Urothelium cell line (cell line): Measurements from ENCODE around the gene MCM3AP.

Experiments used
- DNase-seq: peaks from one replicate; pipeline ENCODE4 v3.0.0; 2011; ENCODE audit warnings: low spot score, mixed read lengths
- FAIRE-seq: peaks from 2 replicates; lab custom pipeline; 2011; peaks lifted over from hg19 to GRCh38; lab: Jason Lieb, UNC

The MCM3AP gene

DNA sequence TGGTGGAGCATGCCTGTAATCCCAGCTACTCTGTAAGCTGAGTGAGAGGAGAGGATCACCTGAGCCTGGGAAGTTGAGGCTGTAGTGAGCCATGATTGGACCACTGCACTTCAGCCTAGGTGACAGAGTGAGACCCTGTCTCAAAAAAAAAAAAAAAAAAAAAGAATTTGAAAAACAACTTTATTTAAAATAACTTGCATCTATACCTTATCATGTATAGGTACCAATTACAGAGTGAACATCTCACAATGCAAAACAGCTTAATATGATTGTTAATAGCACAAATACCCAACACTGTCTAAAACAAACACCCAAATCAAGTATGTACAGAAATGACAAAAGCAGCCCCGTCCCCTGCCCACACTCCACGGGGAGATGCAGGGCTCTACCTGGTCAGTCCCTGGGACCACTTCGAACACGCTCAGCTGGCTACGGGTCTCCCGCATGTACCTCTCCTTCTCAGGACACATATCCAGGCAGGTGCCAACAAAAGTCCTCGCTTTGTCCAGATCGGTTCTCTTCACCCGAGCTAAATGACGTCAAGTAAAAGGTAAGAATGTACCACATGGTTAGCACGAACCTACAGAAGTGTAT lies 10.5 kb downstream of the MCM3AP start:
- FAIRE-seq (no peak), DNase-seq (no peak)

DNA sequence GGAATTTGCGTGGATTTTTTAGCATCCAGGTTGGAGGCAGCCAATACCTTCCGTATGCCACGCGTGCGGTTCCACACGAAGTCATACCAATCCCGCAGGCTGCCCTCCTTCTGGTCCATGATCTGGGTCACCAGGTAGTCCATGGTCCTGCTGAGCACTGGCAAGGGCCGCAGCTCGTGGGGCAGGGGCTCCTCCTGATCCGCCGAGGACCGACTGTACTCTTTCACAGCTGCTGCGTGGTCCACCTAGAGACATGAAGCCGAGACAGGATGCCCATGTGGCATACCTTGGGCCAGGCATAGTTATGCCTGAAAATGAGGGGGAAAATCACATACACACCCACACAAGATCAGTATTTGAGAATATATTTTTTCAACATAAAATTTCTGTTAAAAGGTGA lies 12.1 kb downstream of the MCM3AP start:
- no peak for FAIRE-seq
- no peak for DNase-seq

DNA sequence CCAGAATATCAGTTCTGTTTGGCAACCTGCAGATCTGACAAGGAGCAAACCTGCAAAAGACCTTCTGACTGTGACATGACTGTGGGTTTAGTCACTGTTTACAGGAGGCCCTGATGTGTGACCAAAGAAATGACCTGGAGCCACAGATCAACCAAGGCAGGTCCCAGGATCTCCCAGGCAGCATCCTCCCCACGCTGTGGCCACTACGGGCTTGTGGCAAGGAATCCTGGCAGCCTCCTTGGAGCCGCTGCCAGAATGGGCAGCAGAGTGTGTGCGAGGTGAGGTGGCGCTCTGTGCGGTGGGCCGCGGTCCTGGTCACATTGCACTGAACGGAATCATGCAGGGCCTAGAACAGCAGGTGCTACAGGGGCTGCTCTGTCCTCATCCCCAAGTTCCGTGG lies 15.9 kb downstream of the MCM3AP start:
- DNase-seq = no peak

DNA sequence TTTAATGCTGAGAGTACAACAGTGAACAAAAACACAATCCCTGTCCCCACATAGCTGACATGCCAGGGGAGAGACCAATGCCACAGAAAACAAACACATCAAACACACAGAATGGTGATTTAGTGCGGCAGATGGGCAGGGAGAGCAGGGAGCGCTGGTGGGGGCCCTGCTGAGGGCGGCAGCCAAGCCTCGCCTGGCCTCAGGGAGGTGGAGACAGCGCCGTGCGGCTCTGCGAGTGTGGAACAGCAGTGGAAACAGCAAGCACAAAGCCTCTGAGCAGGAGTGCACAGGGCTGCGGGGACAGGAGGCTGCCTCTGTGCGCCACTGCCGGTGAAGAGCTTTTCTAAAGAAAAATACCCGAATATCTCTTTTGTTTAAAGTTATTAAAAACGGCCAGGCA lies 17.0 kb downstream of the MCM3AP start:
- DNase-seq (no peak), FAIRE-seq (no peak)

More for the DNA sequence above, 15.9 kb downstream of the MCM3AP start:
- no peak for FAIRE-seq

DNA sequence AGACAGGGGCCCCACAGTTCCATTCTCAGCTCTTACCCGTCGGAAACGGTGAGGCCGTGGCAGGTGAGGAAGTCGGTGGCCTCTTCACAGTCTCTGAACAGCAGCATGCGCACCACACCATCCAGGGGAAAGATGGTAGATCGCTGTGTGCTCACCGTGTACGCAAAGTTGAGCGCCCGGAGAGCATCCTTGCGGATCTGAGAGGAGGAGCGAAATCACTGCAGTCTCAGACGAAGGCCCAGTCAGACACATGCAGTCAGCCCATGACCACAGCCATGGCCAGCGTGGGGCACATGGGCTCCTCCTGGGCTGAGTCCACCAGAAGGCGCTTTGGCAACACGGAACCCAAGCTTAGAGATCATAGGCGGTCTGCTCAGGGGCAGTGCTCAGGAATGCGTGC lies 18.5 kb downstream of the MCM3AP start:
- no peak for DNase-seq
- no peak for FAIRE-seq

DNA sequence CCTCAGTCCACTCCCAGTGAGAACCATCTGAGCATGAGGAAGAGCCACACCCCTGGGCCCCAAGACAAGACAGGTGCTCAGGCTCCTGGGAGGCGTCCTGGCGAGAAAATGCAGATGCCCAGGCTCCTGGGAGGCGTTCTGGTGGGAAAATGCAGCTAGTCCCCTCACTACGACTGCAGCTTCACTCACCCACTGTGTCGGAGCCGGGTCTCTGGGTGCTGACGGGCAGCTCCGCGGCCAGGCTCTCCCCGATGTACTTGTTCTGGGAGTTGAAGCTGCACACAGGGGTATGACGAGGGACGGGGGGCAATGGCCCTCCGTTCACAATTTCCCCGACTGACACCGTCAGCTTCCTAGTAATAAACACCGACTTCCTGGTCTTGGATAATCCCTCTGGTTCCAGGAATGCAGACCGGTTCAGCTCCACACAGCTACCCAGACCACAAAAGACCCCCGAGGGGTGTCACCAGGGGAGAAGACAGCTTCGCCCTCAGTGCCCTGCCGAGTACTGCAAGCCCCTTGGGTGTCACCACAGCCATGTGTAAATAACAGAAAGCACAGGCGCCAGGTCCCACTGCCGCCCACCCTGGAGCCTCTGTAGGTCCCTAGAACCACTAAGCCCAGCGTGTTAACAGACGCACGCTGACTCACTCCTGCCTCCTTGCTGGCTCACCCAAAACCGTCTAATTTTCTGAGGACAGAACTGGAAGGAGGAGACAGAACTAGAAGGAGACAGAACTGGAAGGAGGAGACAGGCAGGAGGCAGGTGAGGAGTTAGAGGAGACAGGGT lies 19.5 kb downstream of the MCM3AP start:
- no peak for DNase-seq
- FAIRE-seq = no peak

DNA sequence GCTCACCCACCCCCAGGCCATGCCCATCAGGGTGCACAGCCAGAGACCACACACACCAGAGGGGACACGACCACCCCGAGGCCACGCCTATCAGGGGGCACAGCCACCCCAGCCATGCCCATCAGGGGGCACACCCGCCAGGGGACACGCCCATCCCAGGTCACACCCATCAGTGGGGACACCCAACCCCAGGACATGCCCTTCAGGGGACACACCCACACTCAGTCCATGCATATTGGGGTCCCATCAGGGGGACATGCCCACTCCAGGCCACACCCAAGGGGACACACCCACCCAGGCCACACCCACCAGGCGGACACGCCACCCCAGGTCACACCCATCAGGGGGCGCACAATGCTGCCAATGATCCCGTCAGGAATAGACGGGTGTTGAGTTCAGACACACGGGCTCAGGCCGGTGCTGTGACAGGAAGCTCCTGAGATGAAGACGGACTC lies 20.7 kb downstream of the MCM3AP start:
- no peak for FAIRE-seq
- no peak for DNase-seq

DNA sequence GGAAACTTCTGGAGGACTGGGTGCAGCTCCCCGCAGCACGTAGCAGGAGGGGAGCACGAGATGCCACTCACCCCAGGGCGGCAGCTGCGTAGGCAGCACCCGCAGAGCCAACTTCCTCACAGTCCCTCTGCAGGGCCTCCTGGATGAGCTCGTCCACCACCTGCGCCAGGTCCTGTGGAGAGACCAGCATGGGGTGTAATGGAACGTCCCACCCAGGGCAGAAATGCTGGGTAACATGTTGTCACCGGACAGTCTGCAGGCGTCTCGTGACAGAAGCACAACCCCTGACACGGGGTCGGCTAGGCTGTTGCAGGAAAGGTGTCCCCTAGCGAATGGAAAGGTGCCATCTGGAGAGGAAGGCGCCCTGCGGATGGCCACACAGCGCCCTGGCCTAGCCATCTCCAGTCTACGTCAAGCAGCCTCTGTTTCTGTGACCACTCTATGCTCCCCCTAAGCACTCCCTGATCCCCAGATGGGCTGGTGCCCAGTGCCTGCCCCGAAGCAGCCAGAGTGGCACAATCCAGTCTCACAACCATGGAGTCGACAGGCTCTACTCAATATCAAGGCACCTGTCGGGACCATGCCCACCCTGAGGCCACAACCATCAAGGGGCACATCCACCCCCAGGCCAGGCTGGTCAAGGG lies 21.2 kb downstream of the MCM3AP start:
- no peak for FAIRE-seq
- no peak for DNase-seq

DNA sequence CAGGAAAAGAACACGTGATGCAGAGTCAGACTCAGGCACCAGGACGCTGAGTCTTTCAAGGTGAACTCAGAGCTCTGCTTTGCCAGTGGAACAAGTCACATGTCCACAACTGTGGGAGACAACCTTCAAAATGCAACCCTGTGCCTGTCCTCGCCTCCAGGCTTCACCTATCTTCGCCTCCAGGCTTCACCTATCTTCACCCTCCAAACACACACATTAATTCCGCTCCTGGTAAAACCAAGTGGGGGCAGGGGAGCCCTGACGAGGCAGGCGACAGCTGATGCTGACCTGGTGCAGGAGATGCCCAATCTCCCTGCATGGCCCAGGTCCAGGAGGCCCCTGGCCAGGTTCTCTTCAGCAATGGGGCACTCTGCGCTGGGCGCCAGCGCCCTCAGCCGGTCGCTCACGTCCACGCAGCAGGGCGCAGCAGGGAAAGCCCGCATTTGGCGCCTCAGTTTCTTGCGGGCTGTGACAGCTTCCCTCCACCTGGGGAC lies 28.9 kb downstream of the MCM3AP start:
- FAIRE-seq = no peak
- DNase-seq = no peak

DNA sequence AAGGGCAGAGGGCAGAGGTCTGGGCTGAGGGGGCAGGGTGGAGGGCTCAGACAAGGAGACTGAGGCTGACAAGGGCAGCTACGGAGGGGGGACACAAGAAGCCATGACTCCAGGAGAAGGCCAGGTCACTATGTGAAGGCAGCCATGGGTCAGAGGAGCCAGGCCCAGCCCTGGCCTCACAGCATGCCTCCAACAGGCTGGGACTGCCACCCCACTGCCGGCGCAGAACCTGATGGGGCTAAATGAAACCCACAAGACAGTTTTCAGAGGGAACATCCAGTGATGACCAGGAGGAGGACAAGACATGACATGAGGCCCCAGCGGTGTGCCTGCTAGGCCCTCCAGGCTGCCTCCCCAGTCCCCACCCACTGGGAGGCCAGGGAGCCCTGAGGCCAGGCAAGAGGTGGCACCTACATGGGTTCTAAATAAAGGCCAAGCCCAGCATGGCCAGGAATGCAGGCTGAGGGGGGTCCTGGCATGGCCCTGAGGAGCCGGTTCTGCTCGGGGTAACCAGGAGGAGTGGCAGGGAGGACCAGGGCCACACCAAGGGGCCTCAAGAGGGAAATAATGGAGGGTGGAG lies 29.6 kb downstream of the MCM3AP start:
- no peak for FAIRE-seq
- no peak for DNase-seq

DNA sequence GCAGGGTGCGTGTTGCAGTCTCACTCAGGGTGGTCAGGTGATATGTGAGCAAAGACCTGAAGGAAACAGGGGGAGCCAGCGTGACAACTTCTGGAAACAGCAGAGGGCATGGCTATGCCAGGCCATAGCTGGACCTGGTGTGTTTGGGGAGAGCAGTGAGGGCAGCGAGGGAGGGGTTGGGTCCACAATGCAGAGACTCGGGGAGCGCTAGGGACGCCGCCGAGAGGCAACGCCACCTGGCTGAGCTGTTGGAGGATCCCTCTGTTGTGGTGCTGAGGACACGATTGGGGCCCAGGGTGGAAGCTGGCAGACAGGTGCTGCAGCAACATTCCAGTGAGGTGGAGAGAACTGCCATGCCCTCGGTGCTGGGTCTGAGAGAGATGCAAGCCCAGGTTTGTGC lies 30.2 kb downstream of the MCM3AP start:
- DNase-seq (no peak), FAIRE-seq (no peak)

DNA sequence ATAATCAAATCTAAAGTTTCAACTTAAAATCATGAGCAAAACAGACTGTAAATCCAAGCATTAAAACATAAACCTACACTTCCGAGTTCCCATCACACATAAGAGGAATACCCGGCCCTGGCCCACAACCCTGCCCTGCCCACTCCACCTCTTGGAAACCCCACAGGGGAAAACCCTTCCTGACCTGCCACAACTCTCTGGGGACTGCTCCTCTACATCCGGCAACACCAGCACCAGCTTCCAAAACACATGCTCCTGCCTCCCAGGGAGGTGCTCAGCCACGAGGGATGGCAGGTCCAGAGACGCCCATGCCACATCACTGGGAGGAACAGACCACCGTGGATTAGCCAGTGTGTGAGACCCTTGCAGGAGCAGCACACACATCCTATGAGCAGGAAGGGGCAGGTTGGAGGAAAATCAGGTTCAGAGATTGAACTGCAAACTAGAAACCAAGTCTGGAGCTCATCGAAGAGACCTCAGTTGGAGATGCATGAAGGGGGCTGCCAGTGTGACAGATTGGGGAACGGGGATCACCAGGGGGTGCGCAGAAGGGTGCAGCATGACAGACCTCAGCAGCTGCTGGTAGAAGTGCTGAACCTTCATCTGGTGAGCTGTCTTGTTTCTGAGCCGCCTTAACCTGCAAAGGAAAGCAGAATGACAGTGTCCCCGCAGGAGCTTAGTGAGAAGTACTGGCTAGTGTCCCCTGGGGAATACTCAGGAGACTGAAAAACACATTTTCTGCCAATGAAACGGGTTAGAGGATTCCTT lies 31.0 kb downstream of the MCM3AP start:
- no peak for FAIRE-seq
- DNase-seq = no peak

DNA sequence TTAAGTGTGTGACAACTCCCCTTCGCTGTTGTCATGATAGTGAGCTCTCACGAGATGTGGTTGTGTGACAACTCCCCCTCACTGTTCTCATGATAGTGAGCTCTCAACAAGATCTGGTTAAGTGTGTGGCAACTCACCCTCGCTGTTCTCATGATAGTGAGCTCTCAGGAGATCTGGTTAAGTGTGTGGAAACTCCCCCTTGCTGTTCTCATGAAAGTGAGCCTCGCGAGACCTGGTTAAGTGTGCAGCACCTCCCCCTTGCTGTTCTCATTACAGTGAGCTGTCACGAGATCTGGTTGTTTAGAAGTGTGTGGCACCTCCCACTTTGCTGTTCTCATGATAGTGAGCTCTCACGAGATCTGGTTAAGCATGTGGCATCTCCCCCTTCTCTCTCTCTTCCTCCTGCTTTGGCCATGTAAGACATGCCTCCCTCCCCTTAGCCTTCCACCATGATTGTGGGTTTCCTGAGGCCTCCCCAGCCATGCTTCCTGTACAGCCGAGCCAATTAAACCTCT lies 31.7 kb downstream of the MCM3AP start:
- FAIRE-seq = no peak
- DNase-seq = no peak

DNA sequence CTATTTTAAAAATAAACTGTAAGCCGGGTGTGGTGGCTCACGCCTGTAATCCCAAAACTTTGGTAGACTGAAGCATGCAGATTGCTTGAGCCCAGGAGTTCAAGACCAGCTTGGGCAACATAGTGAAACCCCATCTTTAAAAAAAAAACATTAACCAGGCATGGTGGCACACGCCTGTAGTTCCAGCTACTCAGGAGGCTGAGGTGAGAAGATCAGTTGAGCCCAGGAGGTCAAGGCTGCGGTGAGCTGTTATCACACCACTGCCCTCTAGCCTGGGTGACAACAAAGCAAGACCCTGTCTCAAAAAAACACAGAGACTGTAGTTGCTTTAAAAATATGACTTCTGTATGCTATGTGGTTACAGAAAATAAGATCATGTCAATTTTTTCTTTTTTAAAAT lies 32.6 kb downstream of the MCM3AP start:
- FAIRE-seq = no peak
- DNase-seq = no peak

DNA sequence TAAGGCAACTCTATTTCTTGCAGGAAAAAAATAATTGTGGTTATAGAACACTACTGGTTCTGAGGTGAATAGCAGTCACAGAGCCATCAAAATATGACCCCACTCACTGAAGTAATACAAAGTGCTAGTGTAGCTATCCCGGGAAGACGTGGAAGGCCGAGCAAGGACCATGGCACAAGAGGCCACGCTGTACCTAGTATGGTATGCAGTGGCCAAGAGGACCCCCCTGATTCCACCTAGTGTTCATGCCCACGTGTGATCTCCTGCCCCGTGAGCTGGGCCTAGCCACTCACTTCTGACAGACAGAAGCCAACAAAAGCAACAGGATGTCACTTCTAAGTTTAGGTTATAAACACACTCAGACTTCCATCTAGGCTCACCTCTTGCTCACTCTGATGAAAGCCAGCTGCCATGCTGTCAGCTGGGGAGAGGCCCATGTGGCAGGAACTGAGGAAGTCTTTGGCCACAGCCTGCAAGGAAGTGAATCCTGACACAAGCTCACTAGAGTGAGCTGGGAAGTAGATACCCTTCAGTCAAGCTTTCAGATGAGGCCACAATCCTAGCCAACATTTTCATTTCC lies 35.2 kb downstream of the MCM3AP start:
- FAIRE-seq = no peak
- DNase-seq = no peak

DNA sequence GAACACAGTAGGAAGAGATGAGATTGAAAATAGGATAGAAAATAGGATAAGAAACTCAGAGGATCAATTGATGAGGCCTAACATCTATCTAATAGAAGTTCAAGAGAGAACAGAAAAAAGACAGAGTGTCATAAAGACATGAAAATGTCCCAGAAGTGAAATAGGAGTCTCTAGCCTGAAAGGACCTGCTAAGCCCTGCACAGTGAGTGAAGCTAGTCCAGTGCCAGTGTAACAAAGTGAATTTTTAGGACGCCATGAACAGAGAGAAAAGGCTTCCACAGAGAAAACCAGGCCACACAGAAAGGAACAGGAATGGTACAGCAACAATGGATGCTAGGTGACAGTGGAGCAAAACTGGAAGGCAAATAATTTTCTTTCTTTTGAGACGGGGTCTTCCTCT lies 36.6 kb downstream of the MCM3AP start:
- no peak for FAIRE-seq
- no peak for DNase-seq

DNA sequence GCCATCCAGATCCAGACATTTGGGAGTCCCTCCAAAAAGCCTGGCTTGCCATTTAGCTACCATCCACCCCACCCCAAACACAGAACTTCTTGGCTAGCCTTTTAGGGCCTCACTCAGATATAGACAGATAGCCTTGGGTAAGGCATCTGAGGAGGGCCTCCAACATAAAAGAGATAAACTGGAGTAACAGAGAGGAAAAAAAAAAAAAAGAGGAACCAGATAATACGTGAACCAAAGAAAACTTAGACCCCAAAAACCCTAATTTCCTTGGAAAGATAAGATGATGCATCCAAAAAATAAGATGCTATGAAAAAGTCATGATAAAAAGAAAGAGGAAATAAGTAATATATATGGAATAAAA lies 37.0 kb downstream of the MCM3AP start:
- no peak for FAIRE-seq
- DNase-seq = no peak

DNA sequence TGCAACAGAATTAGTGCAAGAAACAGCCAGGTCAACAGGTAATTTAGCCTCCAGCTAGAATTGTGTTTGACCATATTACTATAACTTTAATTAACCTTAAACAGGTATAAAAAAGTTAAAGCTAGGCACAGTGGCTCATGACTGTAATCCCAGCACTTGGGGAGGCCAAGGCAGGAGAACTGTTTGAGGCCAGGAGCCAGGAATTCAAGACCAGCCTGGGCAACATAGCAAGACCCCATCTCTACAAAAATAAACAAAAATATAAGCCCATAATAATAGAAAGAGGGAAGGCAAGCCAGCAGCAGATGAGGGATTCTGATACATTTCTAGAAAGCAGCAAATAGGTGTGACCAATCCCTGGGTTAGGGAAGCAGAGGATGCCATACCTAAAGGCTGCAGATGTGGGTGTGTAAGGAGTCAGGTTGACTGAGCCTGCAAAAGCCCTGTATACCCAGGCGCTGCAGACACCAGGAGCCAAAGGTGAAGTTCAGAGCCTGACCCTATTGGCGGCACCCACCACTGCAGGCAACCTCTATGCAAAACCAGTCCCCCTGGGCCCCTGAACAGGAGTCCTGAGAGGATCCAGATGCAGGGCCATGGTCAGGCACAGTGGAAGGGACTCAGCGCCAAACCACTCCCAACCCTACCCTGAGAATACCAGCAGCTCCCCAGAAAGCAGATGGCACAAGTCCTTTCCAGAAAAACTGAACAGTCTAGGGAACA lies 37.6 kb downstream of the MCM3AP start:
- FAIRE-seq (no peak), DNase-seq (no peak)

DNA sequence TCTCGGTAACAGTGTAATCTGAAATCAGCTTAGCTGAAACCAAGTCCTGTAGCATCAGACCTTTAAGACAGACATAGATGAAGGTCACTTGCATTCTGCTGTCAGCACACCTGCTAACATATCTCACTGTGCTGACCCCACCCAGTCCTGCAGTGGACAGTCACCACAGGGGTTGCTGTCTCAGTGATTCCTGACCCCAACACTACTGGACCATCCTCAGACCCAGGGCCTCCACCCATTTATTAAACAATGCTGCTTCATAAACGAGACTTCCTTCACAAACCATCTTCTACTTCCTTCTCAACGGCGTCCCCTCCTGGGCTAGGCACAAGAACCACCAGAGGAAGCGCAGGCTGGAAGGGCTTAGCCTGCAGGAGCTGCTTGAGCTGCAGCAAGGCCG lies 39.1 kb downstream of the MCM3AP start:
- DNase-seq (no peak), FAIRE-seq (no peak)
